HCT116 (cell line): ENCODE results near the gene ABHD1. TPM values are rescaled to one million over a fixed set of nuclear protein-coding genes. Genes with fewer than 3 reads are reported as not detected.

Experiments
- ATAC-seq: fragments of 200-7000 bp; cut with Tn5 transposase; 2 replicates; pipeline ENCODE4 v1.9.1; 2020; ENCODE audit warnings: mild to moderate bottlenecking, moderate library complexity
- BruUV-seq: library from RNA; stranded (reverse); fragments of 400-500 nt; replicated peaks from 2 replicates; lab custom pipeline; 2021; lab: Mats Ljungman, UMichigan
- CTCF ChIA-PET: fragments of 300-600 bp; sonication (Branson Sonifier 250); formaldehyde crosslinking; loops from one replicate; lab custom pipeline; 2021; ENCODE audit warnings: antibody characterized with exemption; lab: Charles Lee
- POLR2A ChIA-PET: fragments of 300-600, 350-600 bp; sonication (Branson Sonifier 250); formaldehyde crosslinking; loops from one replicate; lab custom pipeline; 2021; ENCODE audit warnings: antibody characterized with exemption; lab: Charles Lee
- RAD21 ChIA-PET, 2 experiments: fragments of 300-600 bp; sonication (Branson Sonifier 250); formaldehyde crosslinking; loops; one replicate each; lab custom pipeline; 2023; ENCODE audit warnings: low total read pairs in 2 of 2; ENCODE audit not compliant: uncharacterized antibody in 2 of 2, unreplicated experiment in 2 of 2, low non-redundant PET in 1 of 2; lab: Charles Lee
- DNase-seq: peaks from one replicate; pipeline ENCODE4 v3.0.0-alpha.2; 2010; ENCODE audit warnings: low read depth, low spot score
- H2AFZ ChIP-seq: fragments of 200-600 bp; shearing (Covaris generic), sonication (generic); 2 replicates; pipeline ENCODE4 v1.6.1; 2017; ENCODE audit warnings: low read depth, mixed run types, mixed read lengths, antibody characterized with exemption, low read length; ENCODE audit not compliant: poor library complexity, severe bottlenecking
- H3K27ac ChIP-seq: 2 replicates; pipeline ENCODE4 v1.5.1; 2012; ENCODE audit warnings: low read depth, low read length
- H3K27me3 ChIP-seq: fragments of 200-600 bp; sonication (generic); 2 replicates; pipeline ENCODE4 v1.6.1; 2016; ENCODE audit warnings: mixed run types, low read length, mixed read lengths; ENCODE audit not compliant: insufficient read depth
- H3K36me3 ChIP-seq, 2 experiments: fragments of 200-500 bp in 1 of 2; fragments of 200-600 bp in 1 of 2; sonication (Bioruptor generic) in 1 of 2; sonication (generic) in 1 of 2; 2 replicates each; pipeline versions ENCODE4 v1.5.1 to v1.6.1; 2014 to 2016; ENCODE audit warnings: low read length in 2 of 2, inconsistent platforms in 1 of 2, mixed read lengths in 1 of 2, mixed run types in 1 of 2; ENCODE audit not compliant: insufficient read depth in 2 of 2, control insufficient read depth in 1 of 2
- H3K4me1 ChIP-seq, 2 experiments: fragments of 200-600 bp in 1 of 2; sonication (generic) in 1 of 2; 2 replicates each; pipeline versions ENCODE4 v1.5.1 to v1.6.1; 2012 to 2017; ENCODE audit warnings: low read length in 2 of 2, inconsistent platforms in 1 of 2, mild to moderate bottlenecking in 1 of 2, mixed read lengths in 1 of 2, mixed run types in 1 of 2, moderate library complexity in 1 of 2; ENCODE audit not compliant: insufficient read depth in 2 of 2, control insufficient read depth in 1 of 2
- H3K4me2 ChIP-seq: fragments of 200-600 bp; sonication (generic); 2 replicates; pipeline ENCODE4 v1.6.1; 2017; ENCODE audit warnings: mixed run types, low read length, mixed read lengths
- H3K4me3 ChIP-seq, 2 experiments: fragments of 200-600 bp in 1 of 2; sonication (generic) in 1 of 2; replicated peaks in 1 of 2; 2 replicates each; pipeline ENCODE4 v1.5.1; 2011 to 2016; ENCODE audit warnings: low read length in 2 of 2, control low read depth in 1 of 2, low read depth in 1 of 2, mild to moderate bottlenecking in 1 of 2, mixed read lengths in 1 of 2, mixed run types in 1 of 2
- H3K79me2 ChIP-seq: fragments of 200-600 bp; sonication (generic); 2 replicates; pipeline ENCODE4 v1.6.1; 2017; ENCODE audit warnings: mild to moderate bottlenecking, mixed run types, low read length, moderate library complexity, mixed read lengths; ENCODE audit not compliant: insufficient read depth
- H3K9ac ChIP-seq: fragments of 200-600 bp; sonication (generic); 2 replicates; pipeline ENCODE4 v1.6.1; 2016; ENCODE audit warnings: low read length, mixed read lengths
- H3K9me2 ChIP-seq: fragments of 200-600 bp; sonication (generic), shearing (Covaris generic); 2 replicates; pipeline ENCODE4 v1.6.1; 2017; ENCODE audit warnings: mixed run types, mild to moderate bottlenecking, moderate library complexity; ENCODE audit not compliant: insufficient read depth
- H3K9me3 ChIP-seq, 2 experiments: fragments of 200-500 bp in 1 of 2; fragments of 200-600 bp in 1 of 2; sonication (Bioruptor generic) in 1 of 2; sonication (generic) in 1 of 2; 2 replicates each; pipeline ENCODE4 v1.6.1; 2014 to 2017; ENCODE audit warnings: low read length in 2 of 2, mixed read lengths in 2 of 2, inconsistent platforms in 1 of 2, low read depth in 1 of 2, mild to moderate bottlenecking in 1 of 2, mixed run types in 1 of 2, moderate library complexity in 1 of 2; ENCODE audit not compliant: control insufficient read depth in 1 of 2, insufficient read depth in 1 of 2
- H4K20me1 ChIP-seq: fragments of 200-600 bp; sonication (generic), shearing (Covaris generic); 2 replicates; pipeline ENCODE4 v1.6.1; 2017; ENCODE audit warnings: mixed run types, mild to moderate bottlenecking, moderate library complexity; ENCODE audit not compliant: insufficient read depth
- ATF3 ChIP-seq: IDR thresholded peaks from 2 replicates; pipeline ENCODE4 v1.6.1; 2012
- CEBPB ChIP-seq: IDR thresholded peaks from 2 replicates; pipeline ENCODE4 v1.6.1; 2012; ENCODE audit warnings: low read depth
- CTCF ChIP-seq, 3 experiments: fragments of 200-600 bp in 1 of 3; sonication (generic) in 1 of 3; IDR thresholded peaks in 2 of 3; conservative IDR thresholded peaks in 1 of 3; 2 replicates each; pipeline ENCODE4 v1.5.1; 2012 to 2017; ENCODE audit warnings: low read depth in 2 of 3, low read length in 2 of 3, antibody characterized with exemption in 1 of 3, borderline replicate concordance in 1 of 3, control low read depth in 1 of 3, mild to moderate bottlenecking in 1 of 3, mixed read lengths in 1 of 3, mixed run types in 1 of 3, moderate library complexity in 1 of 3; ENCODE audit not compliant: insufficient read depth in 1 of 3
- EGR1 ChIP-seq: IDR thresholded peaks from 2 replicates; pipeline ENCODE4 v1.6.1; 2012; ENCODE audit warnings: low read depth
- EZH2phosphoT487 ChIP-seq: fragments of 200-600 bp; IDR thresholded peaks from 2 replicates; pipeline ENCODE4 v1.6.1; 2018; ENCODE audit warnings: antibody characterized with exemption, borderline replicate concordance
- FOSL1 ChIP-seq: IDR thresholded peaks from 2 replicates; pipeline ENCODE4 v1.6.1; 2012; ENCODE audit warnings: low read depth
- JUND ChIP-seq: IDR thresholded peaks from 2 replicates; pipeline ENCODE4 v1.6.1; 2012
- MAX ChIP-seq: IDR thresholded peaks from 2 replicates; pipeline ENCODE4 v1.6.1; 2012
- POLR2A ChIP-seq: IDR thresholded peaks from 2 replicates; pipeline ENCODE4 v1.7.0; 2011; ENCODE audit warnings: borderline replicate concordance; ENCODE audit not compliant: insufficient read depth, insufficient read length; ENCODE audit errors: extremely low read depth
- POLR2AphosphoS5 ChIP-seq: IDR thresholded peaks from 2 replicates; pipeline ENCODE4 v1.6.1; 2011; ENCODE audit warnings: mild to moderate bottlenecking, low read depth, low read length, moderate library complexity
- RAD21 ChIP-seq: IDR thresholded peaks from 2 replicates; pipeline ENCODE4 v1.6.1; 2012; ENCODE audit warnings: low read depth, mild to moderate bottlenecking
- SP1 ChIP-seq: IDR thresholded peaks from 2 replicates; pipeline ENCODE4 v1.6.1; 2012; ENCODE audit warnings: low read depth
- SRF ChIP-seq: IDR thresholded peaks from 2 replicates; pipeline ENCODE4 v1.6.1; 2012; ENCODE audit warnings: low read depth
- TCF7L2 ChIP-seq: IDR thresholded peaks from 2 replicates; pipeline ENCODE4 v1.7.0; 2011; ENCODE audit warnings: borderline replicate concordance, inconsistent platforms; ENCODE audit not compliant: insufficient read depth, insufficient read length; ENCODE audit errors: extremely low read depth
- YY1 ChIP-seq: IDR thresholded peaks from 2 replicates; pipeline ENCODE4 v1.6.1; 2011; ENCODE audit warnings: low read length, low read depth, moderate library complexity, mild to moderate bottlenecking; ENCODE audit not compliant: insufficient replicate concordance; ENCODE audit errors: extremely low read depth
- ZFX ChIP-seq: fragments of 450-650 bp; IDR thresholded peaks from 2 replicates; pipeline ENCODE4 v1.6.1; 2017
- ZNF274 ChIP-seq: fragments of 200-500 bp; sonication (Bioruptor generic); IDR thresholded peaks from 2 replicates; pipeline ENCODE4 v1.6.1; 2014; ENCODE audit warnings: mild to moderate bottlenecking, low read depth, low read length, inconsistent platforms
- intact Hi-C: fragments of 100-400 bp; cut with micrococcal nuclease; formaldehyde crosslinking; loops from 2 replicates; pipeline ENCODE4 v1.10.0; 2022
- total RNA-seq: library from RNA; stranded (reverse); gene quantifications from one replicate; pipeline ENCODE4 v1.2.1, GENCODE V29; 2021; ENCODE audit not compliant: unreplicated experiment

Gene ABHD1
- total RNA-seq, 1 experiment from 2014 or later = not detected

GRCh38 chr2:27126252-27126710, 2.7 kb downstream of the ABHD1 start:
- H4K20me1 ChIP-seq = no peaks in the 10 kb centered on the region
- TF ChIP-seq ZNF274 (no peak), ZFX (no peak), CEBPB (no peak), SRF (no peak), FOSL1 (no peak), JUND (no peak), MAX (no peak), RAD21 (no peak), EZH2phosphoT487 (no peak), POLR2A (no peak), CTCF (IDR thresholded peaks at IDR 0.05 in 2 of 3, conservative IDR thresholded peaks at IDR 0.05 in 1 of 3; ENCODE audit: borderline replicate concordance in 1 of 3, insufficient read depth in 1 of 3, low read depth in 2 of 3, low read length in 2 of 3) (no peak), TCF7L2 (no peak), EGR1 (no peak), ATF3 (no peak), SP1 (no peak), POLR2AphosphoS5 (no peak), YY1 (no peak)
- TF ChIP-seq, all 23 proteins: peak for 0
- ATAC-seq (no peak), DNase-seq (no peak)
- Histone ChIP-seq H3K36me3 (peaks cover 1 to 5% of the 10 kb centered on the region in 2 experiments; a peak in 1 of 4 replicates), H3K27ac (no peak overlapping the region), H3K4me1 (no peaks in the 10 kb centered on the region), H3K9me3 (no peaks in the 10 kb centered on the region), H3K27me3 (no peaks in the 10 kb centered on the region), H3K79me2 (no peaks in the 10 kb centered on the region), H3K4me2 (no peak overlapping the region), H3K4me3 (no peak overlapping the region), H3K9ac (no peak overlapping the region), H3K9me2 (no peaks in the 10 kb centered on the region), H2AFZ (no peak overlapping the region)
- ChIA-PET CTCF (no interaction called here), RAD21 (no interaction called here), POLR2A (no interaction called here)
- intact Hi-C loops = no loop called here
- BruUV-seq = no TSS peak
